GM19455 (cell line): ENCODE measurements around the gene DLGAP1.
"Not testable (repeated sequence)": the region's sequence is repeated elsewhere in the genome, so short reads cannot be mapped to it uniquely, and the experiment has no call there.

ENCODE experiments used
- ATAC-seq: cut with Tn5 transposase; IDR thresholded peaks from one replicate; pipeline ENCODE4 v1.9.1; 2021; ENCODE audit not compliant: unreplicated experiment

Gene DLGAP1

GRCh38 chr18:3706279-3707097 lies 748.6 kb downstream of the DLGAP1 start:
- ATAC-seq = no peak

GRCh38 chr18:3704556-3705344 lies 750.4 kb downstream of the DLGAP1 start:
- ATAC-seq = no peak

GRCh38 chr18:3703732-3704176 lies 751.4 kb downstream of the DLGAP1 start:
- no peak for ATAC-seq

- not testable (repeated sequence) for ATAC-seq
Observed at GRCh38 chr18:3699707-3700567, 755.2 kb downstream of the DLGAP1 start.

GRCh38 chr18:3694030-3694778 lies 760.9 kb downstream of the DLGAP1 start:
- ATAC-seq = not testable (repeated sequence)

GRCh38 chr18:3693410-3693809 lies 761.7 kb downstream of the DLGAP1 start:
- no peak for ATAC-seq

- ATAC-seq = no peak
Observed at GRCh38 chr18:3692691-3693090, 762.4 kb downstream of the DLGAP1 start.

- no peak for ATAC-seq
Observed at GRCh38 chr18:3692113-3692621, 762.9 kb downstream of the DLGAP1 start.

GRCh38 chr18:3691705-3692104 lies 763.4 kb downstream of the DLGAP1 start:
- ATAC-seq = no peak

- no peak for ATAC-seq
Observed at GRCh38 chr18:3690764-3691066, 764.4 kb downstream of the DLGAP1 start.

GRCh38 chr18:3689986-3690763 lies 764.9 kb downstream of the DLGAP1 start:
- ATAC-seq = no peak

- ATAC-seq = no peak
Observed at GRCh38 chr18:3689091-3689490, 766.0 kb downstream of the DLGAP1 start.

GRCh38 chr18:3688690-3689089 lies 766.4 kb downstream of the DLGAP1 start:
- ATAC-seq = no peak

- no peak for ATAC-seq
Observed at GRCh38 chr18:3683483-3683882, 771.6 kb downstream of the DLGAP1 start.

GRCh38 chr18:3682061-3682460 lies 773.0 kb downstream of the DLGAP1 start:
- ATAC-seq = no peak

GRCh38 chr18:3679241-3679640 lies 775.9 kb downstream of the DLGAP1 start:
- no peak for ATAC-seq

- no peak for ATAC-seq
Observed at GRCh38 chr18:3675994-3676393, 779.1 kb downstream of the DLGAP1 start.

GRCh38 chr18:3675446-3675845 lies 779.7 kb downstream of the DLGAP1 start:
- no peak for ATAC-seq

GRCh38 chr18:3671176-3671575 lies 783.9 kb downstream of the DLGAP1 start:
- ATAC-seq = no peak

- no peak for ATAC-seq
Observed at GRCh38 chr18:3669376-3669775, 785.7 kb downstream of the DLGAP1 start.
